ENCODE measurements around the gene VPS72.
"Not testable (repeated sequence)": the region's sequence is repeated elsewhere in the genome, so short reads cannot be mapped to it uniquely, and the experiment has no call there.

Gene VPS72

DNA sequence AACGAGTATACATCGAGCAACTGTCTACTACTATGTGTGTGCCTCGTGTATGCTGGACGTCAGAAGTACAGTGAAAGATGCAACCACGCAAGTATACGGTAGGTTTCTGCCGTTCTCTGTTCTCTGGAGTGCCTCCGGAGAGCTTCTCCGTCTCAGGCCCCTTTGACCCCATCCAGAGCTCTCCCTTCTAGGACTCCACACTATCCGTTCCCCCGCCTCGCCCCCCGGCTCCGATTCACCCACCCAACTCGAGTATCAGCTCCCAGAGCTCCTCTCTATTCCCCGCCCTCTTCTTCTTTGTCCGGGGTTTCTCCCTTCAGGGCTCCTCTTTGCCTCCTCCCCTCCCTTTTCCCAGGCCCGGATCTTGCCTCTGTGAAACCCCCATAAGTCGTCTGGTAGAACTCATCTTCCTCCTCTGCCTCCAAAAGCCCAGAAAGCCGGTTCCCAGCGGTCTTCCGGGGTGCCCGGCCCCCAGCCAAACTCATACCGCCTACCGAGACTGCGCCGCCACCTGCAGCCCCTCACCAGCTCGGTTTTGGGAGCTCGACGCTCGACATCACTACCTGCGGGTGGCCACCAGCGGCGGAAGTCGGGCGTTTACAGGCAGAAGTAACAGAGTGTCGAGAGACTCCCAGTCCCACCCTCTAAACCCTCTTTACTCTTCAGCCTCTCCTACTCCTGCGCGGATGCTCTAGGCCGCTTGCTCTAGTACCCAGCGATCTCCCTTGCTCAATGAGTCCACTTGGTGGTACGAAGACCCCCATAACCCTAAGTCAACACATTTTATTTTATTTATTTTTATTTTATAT is at the start of gene VPS72:
Gene VPS72, minus strand, starts transcription at position 561 of the 809 bp plus-strand sequence. Its CDS starts 76 bp downstream, at position 485.
- peaks cover 12% of the 10 kb centered on the region for H3K36me3 ChIP-seq (ENCODE audit: control insufficient read depth, insufficient read depth, low read length)
- peak within 1 kb of the TSS; percentile 97 for H3K4me3 ChIP-seq (ENCODE audit: low read depth, low read length)
- no peaks in the 10 kb centered on the region for H3K27me3 ChIP-seq (ENCODE audit: control insufficient read depth, insufficient read depth, low read length)
- no peaks in the 10 kb centered on the region for H3K4me1 ChIP-seq (ENCODE audit: control insufficient read depth, insufficient read depth, low read length)
- H3K27ac ChIP-seq (ENCODE audit: low read depth, low read length), result peak within 1 kb of the TSS; percentile 90
- H3K9ac ChIP-seq (ENCODE audit: low read depth, low read length), result peak within 1 kb of the TSS; percentile 89
- H3K9me3 ChIP-seq (ENCODE audit: control insufficient read depth, insufficient read depth, low read length), result no peaks in the 10 kb centered on the region

DNA sequence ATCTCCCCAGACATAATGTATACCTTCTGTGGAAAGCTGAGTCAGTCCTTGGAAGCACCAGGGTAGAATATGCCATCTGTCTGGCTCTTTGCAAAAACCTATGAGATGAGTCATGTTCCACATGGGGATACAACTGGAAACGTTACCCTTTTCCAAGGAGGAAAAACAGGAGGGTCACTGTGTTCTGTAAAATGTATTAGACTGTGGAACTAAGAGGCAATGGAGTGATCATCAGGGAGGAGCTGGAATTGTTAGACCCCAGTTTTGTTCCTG is 48.4 kb upstream of the VPS72 start:
- no peak overlapping the region for H3K9ac ChIP-seq (ENCODE audit: low read depth, low read length)
- H3K27ac ChIP-seq (ENCODE audit: low read depth, low read length), result no peak overlapping the region
- no peaks in the 10 kb centered on the region for H3K9me3 ChIP-seq (ENCODE audit: control insufficient read depth, insufficient read depth, low read length)
- no peak overlapping the region for H3K4me3 ChIP-seq (ENCODE audit: low read depth, low read length)
- peaks cover 97% of the 10 kb centered on the region for H3K36me3 ChIP-seq (ENCODE audit: control insufficient read depth, insufficient read depth, low read length)
- H3K27me3 ChIP-seq (ENCODE audit: control insufficient read depth, insufficient read depth, low read length), result no peaks in the 10 kb centered on the region
- H3K4me1 ChIP-seq (ENCODE audit: control insufficient read depth, insufficient read depth, low read length), result no peaks in the 10 kb centered on the region

- no peaks in the 10 kb centered on the region for H3K27me3 ChIP-seq (ENCODE audit: control insufficient read depth, insufficient read depth, low read length)
- H3K4me1 ChIP-seq (ENCODE audit: control insufficient read depth, insufficient read depth, low read length), result no peaks in the 10 kb centered on the region
- no peak overlapping the region for H3K27ac ChIP-seq (ENCODE audit: low read depth, low read length)
- H3K36me3 ChIP-seq (ENCODE audit: control insufficient read depth, insufficient read depth, low read length), result peaks cover 96% of the 10 kb centered on the region
- H3K4me3 ChIP-seq (ENCODE audit: low read depth, low read length), result no peak overlapping the region
- no peak overlapping the region for H3K9ac ChIP-seq (ENCODE audit: low read depth, low read length)
- no peaks in the 10 kb centered on the region for H3K9me3 ChIP-seq (ENCODE audit: control insufficient read depth, insufficient read depth, low read length)
These were observed 47.9 kb upstream of the VPS72 start for GRCh38 chr1:151237678-151238466.

- H3K4me3 ChIP-seq (ENCODE audit: low read depth, low read length), result no peak overlapping the region
- no peak overlapping the region for H3K27ac ChIP-seq (ENCODE audit: low read depth, low read length)
- H3K4me1 ChIP-seq (ENCODE audit: control insufficient read depth, insufficient read depth, low read length), result no peaks in the 10 kb centered on the region
- H3K36me3 ChIP-seq (ENCODE audit: control insufficient read depth, insufficient read depth, low read length), result peaks cover 96% of the 10 kb centered on the region
- H3K9ac ChIP-seq (ENCODE audit: low read depth, low read length), result no peak overlapping the region
- no peaks in the 10 kb centered on the region for H3K9me3 ChIP-seq (ENCODE audit: control insufficient read depth, insufficient read depth, low read length)
- H3K27me3 ChIP-seq (ENCODE audit: control insufficient read depth, insufficient read depth, low read length), result no peaks in the 10 kb centered on the region
These were observed 45.2 kb upstream of the VPS72 start for GRCh38 chr1:151235235-151235634.

DNA sequence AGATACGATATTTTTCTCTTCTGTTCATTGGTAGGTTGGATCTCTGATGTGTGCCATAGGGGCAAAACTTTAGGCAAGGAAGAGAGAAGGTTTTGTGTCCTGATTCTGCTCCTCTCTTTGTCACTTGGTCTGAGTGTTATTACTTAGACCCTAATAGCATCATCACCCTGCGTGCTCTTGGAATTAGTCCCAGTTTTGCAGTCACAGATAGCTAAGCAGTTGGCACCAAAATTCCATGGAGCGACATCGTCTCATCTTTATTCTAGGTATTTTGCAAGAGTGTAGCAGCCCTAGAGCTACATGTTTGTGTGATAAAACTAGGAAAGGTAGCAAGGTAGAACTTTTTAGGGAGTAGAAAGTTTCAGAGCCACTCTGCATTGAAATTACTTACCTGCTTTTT is 32.1 kb upstream of the VPS72 start:
- no peaks in the 10 kb centered on the region for H3K27me3 ChIP-seq (ENCODE audit: control insufficient read depth, insufficient read depth, low read length)
- H3K36me3 ChIP-seq (ENCODE audit: control insufficient read depth, insufficient read depth, low read length), result peaks cover 39% of the 10 kb centered on the region
- no peaks in the 10 kb centered on the region for H3K9me3 ChIP-seq (ENCODE audit: control insufficient read depth, insufficient read depth, low read length)
- H3K4me1 ChIP-seq (ENCODE audit: control insufficient read depth, insufficient read depth, low read length), result no peaks in the 10 kb centered on the region; the same call in 1 of the 2 replicates
- H3K27ac ChIP-seq (ENCODE audit: low read depth, low read length), result no peak overlapping the region
- H3K9ac ChIP-seq (ENCODE audit: low read depth, low read length), result no peak overlapping the region
- no peak overlapping the region for H3K4me3 ChIP-seq (ENCODE audit: low read depth, low read length)

DNA sequence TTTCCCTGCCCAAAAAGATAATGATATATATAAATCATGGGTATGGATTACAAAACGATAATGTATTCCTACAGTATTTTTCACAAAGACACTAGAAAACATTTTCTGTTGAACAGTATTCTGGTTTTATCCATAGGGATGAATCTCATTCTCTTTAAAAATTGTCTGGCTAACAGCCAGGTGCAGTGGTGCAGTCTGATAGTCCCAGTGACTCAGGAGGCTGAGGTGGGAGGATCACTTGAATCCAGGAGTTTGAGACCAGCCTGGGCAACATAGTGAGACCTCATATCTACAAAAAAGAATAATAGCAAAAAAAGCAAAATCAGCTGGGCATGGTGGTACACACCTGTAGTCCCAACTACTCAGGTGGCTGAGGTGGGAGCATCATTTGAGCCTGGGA is 31.6 kb upstream of the VPS72 start:
- H3K27me3 ChIP-seq (ENCODE audit: control insufficient read depth, insufficient read depth, low read length), result no peaks in the 10 kb centered on the region
- H3K36me3 ChIP-seq (ENCODE audit: control insufficient read depth, insufficient read depth, low read length), result peaks cover 35% of the 10 kb centered on the region
- H3K4me3 ChIP-seq (ENCODE audit: low read depth, low read length), result no peak overlapping the region
- H3K9ac ChIP-seq (ENCODE audit: low read depth, low read length), result no peak overlapping the region
- H3K27ac ChIP-seq (ENCODE audit: low read depth, low read length), result no peak overlapping the region
- no peaks in the 10 kb centered on the region for H3K9me3 ChIP-seq (ENCODE audit: control insufficient read depth, insufficient read depth, low read length)
- H3K4me1 ChIP-seq (ENCODE audit: control insufficient read depth, insufficient read depth, low read length), result no peaks in the 10 kb centered on the region; the same call in 1 of the 2 replicates

DNA sequence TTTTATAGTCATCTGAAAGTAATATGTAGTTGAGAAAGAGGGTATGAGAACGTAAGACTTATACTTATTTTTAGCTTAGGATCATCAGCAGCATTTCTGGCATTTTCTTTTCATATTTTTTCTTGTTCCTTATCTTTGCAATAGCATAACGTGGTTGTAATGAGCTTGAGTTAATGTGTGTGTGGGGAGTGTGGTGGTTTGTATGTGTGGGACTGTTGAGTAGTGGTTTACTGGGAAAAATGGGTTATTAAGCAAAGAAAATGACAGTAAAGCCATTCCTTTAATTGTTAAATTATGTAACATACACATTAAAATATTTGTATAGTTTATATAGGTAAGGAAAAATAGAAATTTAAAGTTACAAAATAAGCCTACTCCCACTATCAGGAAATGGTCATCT is 23.6 kb upstream of the VPS72 start:
- H3K4me1 ChIP-seq (ENCODE audit: control insufficient read depth, insufficient read depth, low read length), result no peaks in the 10 kb centered on the region
- H3K9ac ChIP-seq (ENCODE audit: low read depth, low read length), result no peak overlapping the region
- H3K4me3 ChIP-seq (ENCODE audit: low read depth, low read length), result no peak overlapping the region
- no peak overlapping the region for H3K27ac ChIP-seq (ENCODE audit: low read depth, low read length)
- no peaks in the 10 kb centered on the region for H3K27me3 ChIP-seq (ENCODE audit: control insufficient read depth, insufficient read depth, low read length)
- H3K36me3 ChIP-seq (ENCODE audit: control insufficient read depth, insufficient read depth, low read length), result peaks cover 41% of the 10 kb centered on the region
- no peaks in the 10 kb centered on the region for H3K9me3 ChIP-seq (ENCODE audit: control insufficient read depth, insufficient read depth, low read length)

GRCh38 chr1:151211972-151212705 is 22.1 kb upstream of the VPS72 start:
- Histone ChIP-seq H3K9me3 (ENCODE audit: control insufficient read depth, insufficient read depth, low read length) (no peaks in the 10 kb centered on the region), H3K9ac (ENCODE audit: low read depth, low read length) (no peak overlapping the region), H3K36me3 (ENCODE audit: control insufficient read depth, insufficient read depth, low read length) (peaks cover 47% of the 10 kb centered on the region), H3K27ac (ENCODE audit: low read depth, low read length) (no peak overlapping the region), H3K27me3 (ENCODE audit: control insufficient read depth, insufficient read depth, low read length) (no peaks in the 10 kb centered on the region), H3K4me1 (ENCODE audit: control insufficient read depth, insufficient read depth, low read length) (no peaks in the 10 kb centered on the region), H3K4me3 (ENCODE audit: low read depth, low read length) (no peak overlapping the region)

DNA sequence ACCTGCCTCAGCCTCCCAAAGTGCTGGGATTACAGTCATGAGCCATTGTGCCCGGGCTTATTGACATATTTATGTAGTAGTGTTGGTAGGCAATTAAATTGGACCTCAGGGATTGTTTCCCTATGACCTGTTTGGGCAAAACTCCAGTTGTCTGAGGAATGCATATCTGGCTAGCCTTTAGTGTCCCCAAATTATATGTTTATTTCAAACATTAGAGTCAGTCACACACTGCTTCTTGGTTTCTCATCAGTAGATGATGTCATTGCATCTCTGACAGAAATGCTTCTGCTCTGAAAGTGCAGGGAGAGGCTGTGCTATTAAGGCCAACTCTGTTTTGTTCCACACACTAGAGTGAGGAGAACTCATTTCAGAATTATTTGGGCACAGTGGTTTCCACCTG is 20.8 kb upstream of the VPS72 start:
- no peaks in the 10 kb centered on the region for H3K9me3 ChIP-seq (ENCODE audit: control insufficient read depth, insufficient read depth, low read length)
- H3K36me3 ChIP-seq (ENCODE audit: control insufficient read depth, insufficient read depth, low read length), result peaks cover 60% of the 10 kb centered on the region
- no peak overlapping the region for H3K9ac ChIP-seq (ENCODE audit: low read depth, low read length)
- no peaks in the 10 kb centered on the region for H3K27me3 ChIP-seq (ENCODE audit: control insufficient read depth, insufficient read depth, low read length)
- no peak overlapping the region for H3K27ac ChIP-seq (ENCODE audit: low read depth, low read length)
- H3K4me1 ChIP-seq (ENCODE audit: control insufficient read depth, insufficient read depth, low read length), result no peaks in the 10 kb centered on the region
- H3K4me3 ChIP-seq (ENCODE audit: low read depth, low read length), result no peak overlapping the region

DNA sequence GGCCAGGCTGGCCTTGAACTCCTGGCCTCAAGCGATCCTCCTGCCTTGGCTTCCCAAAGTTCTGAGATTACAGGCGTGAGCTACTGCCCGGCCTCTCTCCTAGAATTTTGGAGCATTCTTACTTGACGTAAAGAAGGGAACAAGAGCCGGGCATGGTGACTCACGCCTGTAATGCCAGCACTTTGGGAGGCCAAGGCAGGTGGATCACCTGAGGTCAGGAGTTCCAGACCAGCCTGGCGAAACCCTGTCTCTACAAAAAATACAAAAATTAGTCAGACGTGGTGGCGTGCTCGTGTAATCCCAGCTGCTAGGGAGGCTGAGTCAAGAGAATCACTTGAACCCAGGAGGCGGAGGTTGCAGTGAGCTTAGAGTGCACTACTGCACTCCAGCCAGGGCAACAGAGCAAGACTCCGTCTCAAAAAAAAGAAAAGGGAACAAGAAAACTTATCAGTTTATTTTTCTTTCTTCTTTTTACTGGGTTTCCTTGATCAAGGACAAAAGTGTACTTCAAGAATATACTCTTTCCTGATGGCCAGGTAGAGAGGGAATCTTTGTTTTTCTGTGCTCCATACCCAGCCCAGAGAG is 15.5 kb upstream of the VPS72 start:
- H3K36me3 ChIP-seq (ENCODE audit: control insufficient read depth, insufficient read depth, low read length), result peaks cover 69% of the 10 kb centered on the region
- H3K9me3 ChIP-seq (ENCODE audit: control insufficient read depth, insufficient read depth, low read length); H3K27ac ChIP-seq (ENCODE audit: low read depth, low read length); H3K4me1 ChIP-seq (ENCODE audit: control insufficient read depth, insufficient read depth, low read length); H3K9ac ChIP-seq (ENCODE audit: low read depth, low read length); H3K27me3 ChIP-seq (ENCODE audit: control insufficient read depth, insufficient read depth, low read length); H3K4me3 ChIP-seq (ENCODE audit: low read depth, low read length): not testable (repeated sequence)
